Activated CD4-positive, CD25-positive, alpha-beta regulatory T cell (primary cell): ENCODE measurements around the gene IPO4.
"Not testable (repeated sequence)": the region's sequence is repeated elsewhere in the genome, so short reads cannot be mapped to it uniquely, and the experiment has no call there.

Source experiments
- DNase-seq, 4 experiments: peaks; one replicate each; lab custom pipeline; 2025; lab: John Stamatoyannopoulos, UW

IPO4 gene

GRCh38 chr14:24188251-24189058 is at the start of gene IPO4:
TSS of gene IPO4 (minus strand) at chr14:24188816. CDS start at chr14:24188787, 29 bp downstream.
- peak; percentile 85 to 92 (median 92) for DNase-seq

GRCh38 chr14:24238123-24238522 is 49.5 kb upstream of the IPO4 start:
- DNase-seq = no peak

- no peak for DNase-seq
Observed at GRCh38 chr14:24237463-24237955, 48.9 kb upstream of the IPO4 start.

- DNase-seq = no peak
Observed at GRCh38 chr14:24236689-24237462, 48.3 kb upstream of the IPO4 start.

GRCh38 chr14:24235804-24236688 is 47.4 kb upstream of the IPO4 start:
- DNase-seq = no peak

- DNase-seq = no peak
Observed at GRCh38 chr14:24234095-24235005, 45.7 kb upstream of the IPO4 start.

GRCh38 chr14:24233538-24233866 is 44.9 kb upstream of the IPO4 start:
- no peak for DNase-seq

GRCh38 chr14:24232645-24233537 is 44.3 kb upstream of the IPO4 start, which contains the start of gene GMPR2:
TSS of gene GMPR2 (plus strand) at chr14:24232929. CDS start at chr14:24233254, 325 bp downstream.
- no peak for DNase-seq

- DNase-seq = peak; percentile 82 to 92 (median 89)
Observed at GRCh38 chr14:24232121-24232644, 43.6 kb upstream of the IPO4 start, which contains the start of gene NEDD8. TSS of gene NEDD8 (minus strand) at chr14:24232367. CDS start at chr14:24232267, 100 bp downstream.

- DNase-seq = no peak
Observed at GRCh38 chr14:24231263-24232120, 42.9 kb upstream of the IPO4 start.

GRCh38 chr14:24228902-24229301 is 40.3 kb upstream of the IPO4 start:
- DNase-seq = no peak

GRCh38 chr14:24226473-24226872 is 37.9 kb upstream of the IPO4 start:
- DNase-seq = no peak

- DNase-seq = no peak
Observed at GRCh38 chr14:24224618-24225071, 36.0 kb upstream of the IPO4 start.

GRCh38 chr14:24222987-24223386 is 34.4 kb upstream of the IPO4 start:
- not testable (repeated sequence) for DNase-seq

GRCh38 chr14:24219521-24219920 is 30.9 kb upstream of the IPO4 start:
- DNase-seq = no peak

GRCh38 chr14:24219080-24219479 is 30.5 kb upstream of the IPO4 start:
- DNase-seq = no peak

- DNase-seq = not testable (repeated sequence)
Observed at GRCh38 chr14:24216876-24217275, 28.3 kb upstream of the IPO4 start.

GRCh38 chr14:24216345-24216699 is 27.7 kb upstream of the IPO4 start:
- no peak for DNase-seq
